Liver (tissue), 9 donors: Measurements from ENCODE around the gene MAPK4. TPM values are rescaled to one million over a fixed set of nuclear protein-coding genes. Genes with fewer than 3 reads are reported as not detected.

ENCODE experiments used
- DNase-seq: peaks from one replicate; pipeline ENCODE4 v3.0.0-alpha.2; 2017; ENCODE audit warnings: low spot score
- H3K27ac ChIP-seq, 2 donors: one replicate each; pipeline ENCODE4 v1.7.0; 2013; ENCODE audit warnings: inconsistent platforms in 2 of 2, low read length in 2 of 2, control low read depth in 1 of 2, low read depth in 1 of 2, mild to moderate bottlenecking in 1 of 2
- H3K27me3 ChIP-seq, 4 donors: one replicate each; pipeline versions ENCODE4 v1.6.1 to v1.7.0; 2013; ENCODE audit warnings: low read length in 3 of 4, inconsistent platforms in 1 of 4, mild to moderate bottlenecking in 1 of 4, moderate library complexity in 1 of 4; ENCODE audit not compliant: control insufficient read depth in 4 of 4, insufficient read depth in 4 of 4
- H3K36me3 ChIP-seq, 4 donors: one replicate each; pipeline versions ENCODE4 v1.6.1 to v1.7.0; 2013; ENCODE audit warnings: low read length in 3 of 4, mild to moderate bottlenecking in 3 of 4, low read depth in 1 of 4, moderate library complexity in 1 of 4; ENCODE audit not compliant: control insufficient read depth in 4 of 4, insufficient read depth in 3 of 4
- H3K4me1 ChIP-seq, 4 donors: one replicate each; pipeline versions ENCODE4 v1.6.1 to v1.7.0; 2013; ENCODE audit warnings: low read length in 3 of 4, mild to moderate bottlenecking in 3 of 4, moderate library complexity in 1 of 4; ENCODE audit not compliant: control insufficient read depth in 4 of 4, insufficient read depth in 4 of 4
- H3K4me3 ChIP-seq, 3 donors: one replicate each; pipeline versions ENCODE4 v1.6.1 to v1.7.0; 2013; ENCODE audit warnings: low read length in 3 of 3, control low read depth in 1 of 3, low read depth in 1 of 3, mild to moderate bottlenecking in 1 of 3
- H3K9ac ChIP-seq, 2 donors: one replicate each; pipeline ENCODE4 v1.7.0; 2013; ENCODE audit warnings: low read length in 2 of 2, mild to moderate bottlenecking in 2 of 2, moderate library complexity in 2 of 2, control low read depth in 1 of 2, low read depth in 1 of 2
- H3K9me3 ChIP-seq, 4 donors: one replicate each; pipeline versions ENCODE4 v1.6.1 to v1.7.0; 2013; ENCODE audit warnings: low read length in 3 of 4; ENCODE audit not compliant: control insufficient read depth in 4 of 4
- FOXA1 ChIP-seq: IDR thresholded peaks from 2 replicates; pipeline ENCODE4 v1.6.1; 2016; ENCODE audit warnings: antibody characterized with exemption
- FOXA2 ChIP-seq: IDR thresholded peaks from 2 replicates; pipeline ENCODE4 v1.6.1; 2016; ENCODE audit warnings: antibody characterized with exemption
- GABPA ChIP-seq, 2 donors: IDR thresholded peaks in 1 of 2; conservative IDR thresholded peaks in 1 of 2; 2 replicates each; pipeline ENCODE4 v1.6.1; 2016; ENCODE audit warnings: antibody characterized with exemption in 2 of 2, mild to moderate bottlenecking in 1 of 2, moderate library complexity in 1 of 2
- HNF4A ChIP-seq, 2 donors: conservative IDR thresholded peaks; 2 replicates each; pipeline ENCODE4 v1.6.1; 2016; ENCODE audit warnings: antibody characterized with exemption in 2 of 2, mild to moderate bottlenecking in 2 of 2
- HNF4G ChIP-seq: IDR thresholded peaks from 2 replicates; pipeline ENCODE4 v1.6.1; 2016; ENCODE audit warnings: antibody characterized with exemption
- JUND ChIP-seq, 2 donors: IDR thresholded peaks; 2 replicates each; pipeline ENCODE4 v1.6.1; 2016; ENCODE audit warnings: antibody characterized with exemption in 2 of 2
- NR2F2 ChIP-seq: IDR thresholded peaks from 2 replicates; pipeline ENCODE4 v1.6.1; 2016; ENCODE audit warnings: antibody characterized with exemption
- RAD21 ChIP-seq, 2 donors: IDR thresholded peaks; 2 replicates each; pipeline ENCODE4 v1.6.1; 2016; ENCODE audit warnings: antibody characterized with exemption in 2 of 2, mild to moderate bottlenecking in 2 of 2
- RXRA ChIP-seq, 2 donors: IDR thresholded peaks; 2 replicates each; pipeline ENCODE4 v1.6.1; 2017 to 2018; ENCODE audit warnings: antibody characterized with exemption in 2 of 2, mild to moderate bottlenecking in 1 of 2
- SP1 ChIP-seq: IDR thresholded peaks from 2 replicates; pipeline ENCODE4 v1.6.1; 2018; ENCODE audit warnings: antibody characterized with exemption, mild to moderate bottlenecking
- TAF1 ChIP-seq: conservative IDR thresholded peaks from 2 replicates; pipeline ENCODE4 v1.6.1; 2016; ENCODE audit warnings: antibody characterized with exemption, mild to moderate bottlenecking
- YY1 ChIP-seq: IDR thresholded peaks from 2 replicates; pipeline ENCODE4 v1.6.1; 2016; ENCODE audit warnings: antibody characterized with exemption, mild to moderate bottlenecking
- WGBS: extraction: QIAGEN DNeasy Blood & Tissue Kit; methylation state at CpG from one replicate; pipeline ENCODE4 v1.1.7; 2013; 5-methylcytosine and 5-hydroxymethylcytosine counted together
- polyA plus RNA-seq, 2 donors: library from polyadenylated mRNA; stranded (reverse) in 1 of 2; unstranded in 1 of 2; fragments of 200-250 nt in 1 of 2; fragments of >200 nt in 1 of 2; fragmentation: Nextera tagmentation in 1 of 2; extraction: Ambion mirVana in 1 of 2; gene quantifications; one replicate each; pipeline versions ENCODE4 v1.2.1 to v1.2.3, GENCODE V29; 2013 to 2015
- total RNA-seq, 2 donors: library from RNA; depleted of rRNA; stranded (reverse); fragments of >200 nt; gene quantifications; one replicate each; pipeline ENCODE4 v1.2.3, GENCODE V29; 2014
- TF ChIP-seq, protein P1 (sequence below): IDR thresholded peaks from 2 replicates; pipeline ENCODE4 v1.6.1; 2016; ENCODE audit warnings: antibody characterized with exemption
- TF ChIP-seq, protein P2 (sequence below): IDR thresholded peaks from 2 replicates; pipeline ENCODE4 v1.6.1; 2016; ENCODE audit warnings: antibody characterized with exemption
- TF ChIP-seq, protein P3 (sequence below): IDR thresholded peaks from 2 replicates; pipeline ENCODE4 v1.6.1; 2016; ENCODE audit warnings: antibody characterized with exemption, mild to moderate bottlenecking
- TF ChIP-seq, protein P4 (sequence below): fragments of 150-350 bp; IDR thresholded peaks from 2 replicates; pipeline ENCODE4 v1.5.1; 2017; ENCODE audit warnings: improper control_type of control experiment, low read depth, low read length; ENCODE audit not compliant: missing input control
- TF ChIP-seq, protein P5 (sequence below): IDR thresholded peaks from 2 replicates; pipeline ENCODE4 v1.6.1; 2016; ENCODE audit warnings: antibody characterized with exemption
- donor health status: healthy.
- donor health status: healthy.
- donor health status: healthy.
- donor health status: healthy.
- donor health status: healthy.

Gene MAPK4
- total and polyA plus RNA-seq, 4 donors, result under 0.01 to 4.9 (median 1.5) TPM

DNA sequence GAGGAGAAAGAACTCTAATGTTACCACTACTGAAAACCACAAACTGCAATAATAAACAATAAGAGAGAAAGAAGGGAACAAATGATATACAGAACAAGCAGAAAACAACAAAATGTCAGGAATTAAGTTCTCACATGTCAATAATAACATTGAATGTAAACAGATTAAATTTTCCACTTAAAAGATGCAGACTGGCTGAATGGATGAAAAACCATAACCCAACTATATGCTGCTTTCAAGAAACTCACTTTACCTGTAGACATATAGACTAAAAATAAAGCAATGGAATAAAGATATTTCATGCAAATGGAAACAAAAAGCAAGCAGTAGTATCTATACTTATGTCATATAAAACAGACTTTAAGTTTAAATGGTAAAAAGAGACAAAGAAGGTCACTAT is 209.6 kb downstream of the MAPK4 start:
- no peaks in the 10 kb centered on the region for H3K27me3 ChIP-seq
- TF ChIP-seq SP1 (no peak), NR2F2 (no peak), HNF4A (conservative IDR thresholded peaks at IDR 0.05) (no peak), FOXA1 (no peak), RXRA (IDR thresholded peaks at IDR 0.05) (no peak), JUND (IDR thresholded peaks at IDR 0.05) (no peak), GABPA (IDR thresholded peaks at IDR 0.05 in 1 of 2, conservative IDR thresholded peaks at IDR 0.05 in 1 of 2) (no peak), YY1 (no peak), FOXA2 (no peak), TAF1 (no peak)
- TF ChIP-seq, protein P1, sequence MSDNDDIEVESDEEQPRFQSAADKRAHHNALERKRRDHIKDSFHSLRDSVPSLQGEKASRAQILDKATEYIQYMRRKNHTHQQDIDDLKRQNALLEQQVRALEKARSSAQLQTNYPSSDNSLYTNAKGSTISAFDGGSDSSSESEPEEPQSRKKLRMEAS, result no peak
- TF ChIP-seq, protein P2, sequence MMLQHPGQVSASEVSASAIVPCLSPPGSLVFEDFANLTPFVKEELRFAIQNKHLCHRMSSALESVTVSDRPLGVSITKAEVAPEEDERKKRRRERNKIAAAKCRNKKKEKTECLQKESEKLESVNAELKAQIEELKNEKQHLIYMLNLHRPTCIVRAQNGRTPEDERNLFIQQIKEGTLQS, result no peak
- TF ChIP-seq, protein P3, sequence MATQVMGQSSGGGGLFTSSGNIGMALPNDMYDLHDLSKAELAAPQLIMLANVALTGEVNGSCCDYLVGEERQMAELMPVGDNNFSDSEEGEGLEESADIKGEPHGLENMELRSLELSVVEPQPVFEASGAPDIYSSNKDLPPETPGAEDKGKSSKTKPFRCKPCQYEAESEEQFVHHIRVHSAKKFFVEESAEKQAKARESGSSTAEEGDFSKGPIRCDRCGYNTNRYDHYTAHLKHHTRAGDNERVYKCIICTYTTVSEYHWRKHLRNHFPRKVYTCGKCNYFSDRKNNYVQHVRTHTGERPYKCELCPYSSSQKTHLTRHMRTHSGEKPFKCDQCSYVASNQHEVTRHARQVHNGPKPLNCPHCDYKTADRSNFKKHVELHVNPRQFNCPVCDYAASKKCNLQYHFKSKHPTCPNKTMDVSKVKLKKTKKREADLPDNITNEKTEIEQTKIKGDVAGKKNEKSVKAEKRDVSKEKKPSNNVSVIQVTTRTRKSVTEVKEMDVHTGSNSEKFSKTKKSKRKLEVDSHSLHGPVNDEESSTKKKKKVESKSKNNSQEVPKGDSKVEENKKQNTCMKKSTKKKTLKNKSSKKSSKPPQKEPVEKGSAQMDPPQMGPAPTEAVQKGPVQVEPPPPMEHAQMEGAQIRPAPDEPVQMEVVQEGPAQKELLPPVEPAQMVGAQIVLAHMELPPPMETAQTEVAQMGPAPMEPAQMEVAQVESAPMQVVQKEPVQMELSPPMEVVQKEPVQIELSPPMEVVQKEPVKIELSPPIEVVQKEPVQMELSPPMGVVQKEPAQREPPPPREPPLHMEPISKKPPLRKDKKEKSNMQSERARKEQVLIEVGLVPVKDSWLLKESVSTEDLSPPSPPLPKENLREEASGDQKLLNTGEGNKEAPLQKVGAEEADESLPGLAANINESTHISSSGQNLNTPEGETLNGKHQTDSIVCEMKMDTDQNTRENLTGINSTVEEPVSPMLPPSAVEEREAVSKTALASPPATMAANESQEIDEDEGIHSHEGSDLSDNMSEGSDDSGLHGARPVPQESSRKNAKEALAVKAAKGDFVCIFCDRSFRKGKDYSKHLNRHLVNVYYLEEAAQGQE, result no peak
- TF ChIP-seq, protein P4, sequence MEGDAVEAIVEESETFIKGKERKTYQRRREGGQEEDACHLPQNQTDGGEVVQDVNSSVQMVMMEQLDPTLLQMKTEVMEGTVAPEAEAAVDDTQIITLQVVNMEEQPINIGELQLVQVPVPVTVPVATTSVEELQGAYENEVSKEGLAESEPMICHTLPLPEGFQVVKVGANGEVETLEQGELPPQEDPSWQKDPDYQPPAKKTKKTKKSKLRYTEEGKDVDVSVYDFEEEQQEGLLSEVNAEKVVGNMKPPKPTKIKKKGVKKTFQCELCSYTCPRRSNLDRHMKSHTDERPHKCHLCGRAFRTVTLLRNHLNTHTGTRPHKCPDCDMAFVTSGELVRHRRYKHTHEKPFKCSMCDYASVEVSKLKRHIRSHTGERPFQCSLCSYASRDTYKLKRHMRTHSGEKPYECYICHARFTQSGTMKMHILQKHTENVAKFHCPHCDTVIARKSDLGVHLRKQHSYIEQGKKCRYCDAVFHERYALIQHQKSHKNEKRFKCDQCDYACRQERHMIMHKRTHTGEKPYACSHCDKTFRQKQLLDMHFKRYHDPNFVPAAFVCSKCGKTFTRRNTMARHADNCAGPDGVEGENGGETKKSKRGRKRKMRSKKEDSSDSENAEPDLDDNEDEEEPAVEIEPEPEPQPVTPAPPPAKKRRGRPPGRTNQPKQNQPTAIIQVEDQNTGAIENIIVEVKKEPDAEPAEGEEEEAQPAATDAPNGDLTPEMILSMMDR, result no peak
- H3K36me3 ChIP-seq, result no peaks in the 10 kb centered on the region
- DNase-seq, result no peak
- H3K9ac ChIP-seq, result no peak overlapping the region
- no peaks in the 10 kb centered on the region for H3K4me1 ChIP-seq
- H3K27ac ChIP-seq, result no peak overlapping the region
- H3K9me3 ChIP-seq, result peaks cover 0 to 22% (median 6%) of the 10 kb centered on the region in 4 donors
- H3K4me3 ChIP-seq, result no peak overlapping the region

DNA sequence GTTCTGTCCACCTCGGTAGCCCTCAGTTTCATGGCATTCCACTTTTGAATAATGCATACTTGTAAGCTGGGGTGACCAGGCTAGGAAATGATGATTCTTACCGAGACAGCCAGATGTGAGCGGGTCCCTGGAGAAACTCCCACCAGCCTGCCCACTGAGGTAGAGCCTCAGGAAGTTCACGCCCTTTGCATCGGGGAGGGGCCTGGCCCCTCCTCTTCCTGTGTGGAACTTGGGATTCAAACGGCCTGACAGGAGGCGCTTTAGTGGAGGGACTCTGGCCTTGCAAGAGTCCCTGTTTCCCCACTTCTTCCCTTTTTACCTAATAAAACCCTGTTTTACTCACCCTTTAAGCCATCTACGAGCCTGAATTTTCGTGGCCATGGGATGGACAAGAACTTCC is 215.3 kb downstream of the MAPK4 start:
- no peak for DNase-seq
- Histone ChIP-seq H3K4me1 (no peaks in the 10 kb centered on the region), H3K9ac (no peak overlapping the region), H3K27ac (no peak overlapping the region), H3K4me3 (no peak overlapping the region), H3K27me3 (no peaks in the 10 kb centered on the region), H3K9me3 (peaks cover 0 to 2% (median 0%) of the 10 kb centered on the region in 4 donors), H3K36me3 (no peaks in the 10 kb centered on the region)
- 85% methylated on average over 9 of the region's 9 CpGs for WGBS
- TF ChIP-seq, protein P5, sequence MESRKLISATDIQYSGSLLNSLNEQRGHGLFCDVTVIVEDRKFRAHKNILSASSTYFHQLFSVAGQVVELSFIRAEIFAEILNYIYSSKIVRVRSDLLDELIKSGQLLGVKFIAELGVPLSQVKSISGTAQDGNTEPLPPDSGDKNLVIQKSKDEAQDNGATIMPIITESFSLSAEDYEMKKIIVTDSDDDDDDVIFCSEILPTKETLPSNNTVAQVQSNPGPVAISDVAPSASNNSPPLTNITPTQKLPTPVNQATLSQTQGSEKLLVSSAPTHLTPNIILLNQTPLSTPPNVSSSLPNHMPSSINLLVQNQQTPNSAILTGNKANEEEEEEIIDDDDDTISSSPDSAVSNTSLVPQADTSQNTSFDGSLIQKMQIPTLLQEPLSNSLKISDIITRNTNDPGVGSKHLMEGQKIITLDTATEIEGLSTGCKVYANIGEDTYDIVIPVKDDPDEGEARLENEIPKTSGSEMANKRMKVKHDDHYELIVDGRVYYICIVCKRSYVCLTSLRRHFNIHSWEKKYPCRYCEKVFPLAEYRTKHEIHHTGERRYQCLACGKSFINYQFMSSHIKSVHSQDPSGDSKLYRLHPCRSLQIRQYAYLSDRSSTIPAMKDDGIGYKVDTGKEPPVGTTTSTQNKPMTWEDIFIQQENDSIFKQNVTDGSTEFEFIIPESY, result no peak
- TF ChIP-seq JUND (IDR thresholded peaks at IDR 0.05) (no peak), RXRA (IDR thresholded peaks at IDR 0.05) (no peak), YY1 (no peak), RAD21 (IDR thresholded peaks at IDR 0.05) (no peak), GABPA (IDR thresholded peaks at IDR 0.05 in 1 of 2, conservative IDR thresholded peaks at IDR 0.05 in 1 of 2) (no peak), TAF1 (no peak), NR2F2 (no peak), HNF4G (no peak), FOXA2 (no peak), SP1 (no peak), FOXA1 (no peak), HNF4A (conservative IDR thresholded peaks at IDR 0.05) (no peak)
- TF ChIP-seq, protein P4, result no peak
- TF ChIP-seq, protein P1, result no peak
- TF ChIP-seq, protein P2, result no peak
